Retinal pigment epithelial cell (primary cell): ENCODE results near the gene TCF25.

Experiments used
- DNase-seq: peaks from one replicate; pipeline ENCODE4 v3.0.0-alpha.2; 2010; ENCODE audit warnings: low read depth
- H3K4me3 ChIP-seq: 2 replicates; pipeline ENCODE4 v1.5.1; 2011; ENCODE audit warnings: mild to moderate bottlenecking, low read length, control low read depth, moderate library complexity
- TF ChIP-seq, protein P1 (sequence below): conservative IDR thresholded peaks from 2 replicates; pipeline ENCODE4 v1.5.1; 2011; ENCODE audit warnings: low read depth, low read length, control low read depth, inconsistent platforms

The TCF25 gene

DNA sequence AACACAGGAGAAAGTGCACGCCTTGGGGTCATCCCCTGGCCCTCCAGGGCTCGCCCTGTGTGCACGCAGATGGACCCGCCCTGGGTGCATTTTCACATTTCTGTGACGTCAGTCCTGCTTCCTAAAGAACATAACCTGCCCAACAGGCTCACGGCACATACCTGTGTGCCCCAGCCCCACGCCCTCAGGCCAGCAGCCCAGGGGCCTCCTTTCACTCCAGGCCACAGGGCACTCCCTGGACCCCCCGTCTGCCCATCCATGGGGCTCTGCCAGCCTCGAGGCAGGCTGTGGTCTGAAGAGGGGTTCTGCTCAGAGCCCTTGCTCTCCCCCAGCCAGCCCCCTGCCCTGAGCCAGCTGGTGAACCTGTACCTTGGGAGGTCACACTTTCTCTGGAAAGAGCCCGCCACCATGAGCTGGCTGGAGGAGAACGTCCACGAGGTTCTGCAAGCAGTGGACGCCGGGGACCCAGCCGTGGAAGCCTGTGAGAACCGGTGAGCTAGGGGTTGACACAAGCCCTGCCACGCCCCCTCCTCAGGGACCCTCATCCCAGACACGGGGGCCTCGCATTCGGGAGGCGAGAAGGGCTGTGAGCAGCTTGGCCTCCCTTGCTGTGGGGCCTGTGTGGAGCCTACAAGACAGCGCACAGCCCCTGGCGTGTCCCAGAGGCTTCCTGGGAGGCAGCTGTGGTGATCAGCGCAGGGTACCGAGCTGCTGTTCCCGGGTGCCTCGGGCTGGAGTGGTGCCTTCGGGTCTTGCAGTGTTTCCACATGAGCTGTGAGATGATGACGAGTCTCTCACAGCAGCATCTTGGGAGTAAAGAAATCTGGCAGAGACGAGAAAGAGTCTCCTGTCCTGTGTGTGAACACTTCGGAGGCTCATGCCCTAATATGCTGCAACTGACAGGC lies 31.5 kb downstream of the TCF25 start:
- TF ChIP-seq, protein P1, sequence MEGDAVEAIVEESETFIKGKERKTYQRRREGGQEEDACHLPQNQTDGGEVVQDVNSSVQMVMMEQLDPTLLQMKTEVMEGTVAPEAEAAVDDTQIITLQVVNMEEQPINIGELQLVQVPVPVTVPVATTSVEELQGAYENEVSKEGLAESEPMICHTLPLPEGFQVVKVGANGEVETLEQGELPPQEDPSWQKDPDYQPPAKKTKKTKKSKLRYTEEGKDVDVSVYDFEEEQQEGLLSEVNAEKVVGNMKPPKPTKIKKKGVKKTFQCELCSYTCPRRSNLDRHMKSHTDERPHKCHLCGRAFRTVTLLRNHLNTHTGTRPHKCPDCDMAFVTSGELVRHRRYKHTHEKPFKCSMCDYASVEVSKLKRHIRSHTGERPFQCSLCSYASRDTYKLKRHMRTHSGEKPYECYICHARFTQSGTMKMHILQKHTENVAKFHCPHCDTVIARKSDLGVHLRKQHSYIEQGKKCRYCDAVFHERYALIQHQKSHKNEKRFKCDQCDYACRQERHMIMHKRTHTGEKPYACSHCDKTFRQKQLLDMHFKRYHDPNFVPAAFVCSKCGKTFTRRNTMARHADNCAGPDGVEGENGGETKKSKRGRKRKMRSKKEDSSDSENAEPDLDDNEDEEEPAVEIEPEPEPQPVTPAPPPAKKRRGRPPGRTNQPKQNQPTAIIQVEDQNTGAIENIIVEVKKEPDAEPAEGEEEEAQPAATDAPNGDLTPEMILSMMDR: no peak
- no peak for DNase-seq
- no peak overlapping the region for H3K4me3 ChIP-seq

DNA sequence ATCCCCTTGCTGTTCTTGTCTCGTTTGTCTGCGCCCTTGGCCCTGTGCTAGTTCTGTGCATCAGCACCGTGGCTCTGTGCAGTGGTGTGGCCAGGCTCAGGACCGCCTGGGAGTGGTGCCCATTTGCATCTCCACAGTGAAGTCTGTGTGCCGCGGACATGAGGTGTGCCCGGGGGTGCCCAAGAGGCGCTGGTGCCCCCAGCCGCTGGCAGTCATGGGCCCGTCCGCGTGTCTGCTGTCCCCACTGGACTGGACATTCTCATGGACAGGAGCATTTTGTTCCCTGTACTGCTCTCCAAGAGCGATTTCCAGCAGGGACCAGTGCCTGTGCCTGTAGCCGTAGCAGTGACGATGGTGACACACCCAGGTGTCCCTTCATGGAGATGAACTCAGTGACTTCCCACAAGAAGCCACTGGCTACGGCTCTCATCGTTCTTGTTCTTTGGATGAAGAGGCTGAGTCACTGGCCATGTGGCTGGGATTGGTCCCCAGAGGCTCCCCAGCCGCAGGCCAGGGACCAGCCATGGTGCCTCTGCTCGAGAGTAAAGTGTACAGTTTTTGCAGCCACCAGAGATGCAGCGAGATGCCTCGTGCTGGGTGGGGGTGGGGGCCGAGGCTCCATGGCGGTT lies 32.2 kb downstream of the TCF25 start:
- H3K4me3 ChIP-seq: no peak overlapping the region
- TF ChIP-seq, protein P1: no peak
- no peak for DNase-seq

DNA sequence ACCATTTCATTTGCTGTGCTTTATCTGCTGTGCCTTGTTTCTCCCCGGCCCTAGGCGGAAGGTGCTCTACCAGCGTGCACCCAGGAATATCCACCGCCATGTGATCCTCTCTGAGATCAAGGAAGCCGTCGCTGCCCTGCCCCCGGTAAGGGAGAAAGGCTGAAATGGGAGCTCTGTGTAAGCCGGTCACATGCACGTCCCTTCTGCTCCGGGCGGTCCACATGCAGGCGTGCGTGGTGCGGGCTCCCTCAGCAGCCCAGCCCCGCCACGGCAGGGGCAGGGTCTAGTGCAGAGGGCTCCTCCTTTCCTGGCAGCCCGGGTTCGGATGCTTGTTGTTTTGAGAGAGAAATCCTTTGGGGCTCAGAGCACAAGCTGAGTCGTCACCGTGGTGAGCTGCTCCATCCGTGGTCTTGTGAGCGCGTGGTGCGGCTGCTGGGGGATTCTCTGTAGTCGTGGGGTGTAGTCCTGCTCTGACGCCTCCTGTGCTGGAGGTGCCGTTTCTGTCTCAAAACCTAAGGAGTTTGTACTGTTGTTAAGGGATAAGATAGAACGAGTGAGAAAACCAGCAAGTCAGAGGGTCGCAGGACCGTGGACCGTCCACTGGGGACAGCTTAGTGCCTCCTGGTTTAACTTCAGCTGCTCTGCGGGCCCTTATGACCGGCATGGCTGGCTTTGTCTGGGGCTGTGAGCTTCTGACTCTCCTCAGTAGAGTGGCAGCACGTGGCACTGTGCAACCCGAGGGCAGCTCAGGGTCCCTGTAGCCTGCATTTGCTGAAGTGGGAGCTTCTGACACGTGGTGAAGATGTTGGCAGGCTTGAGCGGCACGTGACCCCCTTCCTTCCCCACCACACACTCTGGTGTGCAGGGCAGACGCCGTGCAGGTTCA lies 33.0 kb downstream of the TCF25 start:
- H3K4me3 ChIP-seq: no peak overlapping the region
- DNase-seq: peak; percentile 57
- TF ChIP-seq, protein P1: peak; percentile 4

DNA sequence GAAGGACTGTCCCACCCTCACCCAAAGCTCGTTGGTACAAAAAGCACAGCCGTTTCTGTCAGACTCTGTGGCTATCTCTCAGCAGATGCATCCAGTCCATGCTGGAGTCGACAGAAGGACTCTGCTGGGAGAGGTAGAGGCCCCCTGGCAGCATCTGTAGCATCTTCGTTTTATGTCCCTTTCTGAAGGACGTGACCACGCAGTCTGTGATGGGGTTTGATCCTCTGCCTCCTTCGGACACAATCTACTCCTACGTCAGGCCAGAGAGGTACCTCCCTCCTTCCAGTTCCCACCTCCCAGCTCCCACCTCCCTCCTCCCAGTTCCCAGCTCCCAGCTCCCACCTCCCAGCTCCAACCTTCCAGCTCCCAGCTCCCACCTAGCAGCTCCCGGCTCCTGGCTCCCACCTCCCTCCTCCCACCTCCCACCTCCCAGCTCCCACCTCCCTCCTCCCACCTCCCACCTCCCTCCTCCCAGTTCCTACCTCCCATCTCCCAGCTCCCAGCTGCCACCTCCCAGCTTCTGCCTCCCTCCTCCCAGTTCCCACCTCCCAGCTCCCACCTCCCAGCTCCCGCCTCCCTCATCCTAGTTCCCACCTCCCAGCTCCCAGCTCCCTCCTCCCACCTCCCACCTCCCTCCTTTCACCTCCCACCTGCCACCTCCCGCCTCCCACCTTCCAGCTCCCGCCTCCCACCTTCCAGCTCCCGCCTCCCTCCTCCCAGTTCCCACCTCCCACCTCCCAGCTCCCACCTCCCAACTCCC lies 33.8 kb downstream of the TCF25 start:
- TF ChIP-seq, protein P1: no peak
- H3K4me3 ChIP-seq: no peak overlapping the region
- DNase-seq: no peak

DNA sequence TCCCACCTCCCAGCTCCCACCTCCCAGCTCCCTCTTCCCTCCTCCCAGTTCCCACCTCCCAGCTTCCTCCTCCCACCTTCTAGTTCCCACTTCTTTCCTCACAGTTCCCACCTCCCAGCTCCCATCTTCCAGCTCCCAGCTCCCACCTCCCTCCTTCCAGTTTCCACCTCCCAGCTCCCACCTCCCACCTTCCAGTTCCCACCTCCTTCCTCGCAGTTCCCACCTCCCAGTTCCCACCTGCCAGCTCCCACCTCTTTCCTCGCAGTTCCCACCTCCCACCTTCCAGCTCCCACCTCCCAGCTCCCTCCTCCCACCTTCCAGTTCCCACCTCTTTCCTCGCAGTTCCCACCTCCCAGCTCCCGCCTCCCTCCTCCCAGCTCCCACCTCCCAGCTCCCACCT lies 34.8 kb downstream of the TCF25 start:
- no peak overlapping the region for H3K4me3 ChIP-seq
- TF ChIP-seq, protein P1: no peak
- DNase-seq: no peak

DNA sequence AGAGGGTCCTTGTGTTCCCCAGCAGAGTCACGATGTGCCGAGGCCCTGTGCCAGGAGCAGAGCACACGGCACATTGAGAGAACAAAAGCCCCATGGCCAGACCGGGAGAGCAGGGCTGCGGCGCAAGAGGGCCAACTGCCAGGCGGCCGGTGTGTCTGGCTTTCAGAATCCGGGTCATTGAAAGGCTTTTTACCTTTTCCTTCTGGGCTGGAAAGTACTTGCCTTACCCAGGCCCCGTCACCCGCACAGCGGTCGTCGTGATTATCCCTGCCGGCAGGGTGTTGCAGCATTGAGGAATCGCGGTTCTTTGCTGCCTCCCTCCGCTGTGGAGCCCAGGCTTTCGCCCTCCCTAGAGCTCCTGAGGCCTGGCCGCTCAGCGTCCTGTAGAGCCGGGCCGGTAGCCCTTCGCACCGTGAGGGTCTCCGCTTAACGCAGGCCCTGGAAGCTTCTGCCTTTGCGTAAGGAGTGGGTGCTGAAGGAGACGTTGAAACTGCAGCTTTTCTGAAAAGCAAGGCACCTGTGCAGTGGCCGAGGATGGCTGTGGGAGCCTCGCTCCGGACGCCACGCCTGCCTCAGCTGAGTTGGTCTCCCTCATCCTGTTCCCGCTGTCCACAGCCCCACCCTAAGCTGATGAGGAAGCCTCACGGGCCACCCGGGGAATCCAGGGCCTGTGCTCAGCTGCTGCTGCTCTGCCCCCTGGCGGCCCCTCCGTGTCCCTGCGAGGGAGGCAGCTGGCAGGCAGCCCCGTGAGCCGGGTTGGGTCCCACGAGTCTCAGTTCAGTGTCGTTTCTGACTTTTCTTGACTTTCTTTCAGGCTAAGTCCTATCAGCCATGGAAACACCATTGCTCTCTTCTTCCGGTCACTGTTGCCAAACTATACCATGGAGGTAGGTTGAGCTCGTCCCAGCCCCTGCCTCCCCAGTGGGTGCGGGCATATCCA lies 36.7 kb downstream of the TCF25 start:
- DNase-seq: no peak
- TF ChIP-seq, protein P1: peak; percentile 93
- H3K4me3 ChIP-seq: no peak overlapping the region
